ENCODE measurements around the gene SPEM1. TPM values are rescaled to one million over a fixed set of nuclear protein-coding genes. Genes with fewer than 3 reads are reported as not detected.

SPEM1 gene
- total and polyA plus RNA-seq, 2 of the 13 experiments (the other 11 are each of a cell fraction or from before 2014, with no cell fraction given) = not detected

GRCh38 chr17:7445619-7445968 lies 25.5 kb downstream of the SPEM1 start (continued):
- TF ChIP-seq GLI4 (CRISPR knock-in tag; IDR thresholded peaks at IDR 0.05; ENCODE audit: borderline replicate concordance) = no peak
- no peak for TF ChIP-seq ZNF318 (CRISPR knock-in tag; IDR thresholded peaks at IDR 0.05)
- no peak for TF ChIP-seq NFIC (IDR thresholded peaks at IDR 0.05; ENCODE audit: low read length)
- TF ChIP-seq TBX2 (CRISPR knock-in tag; IDR thresholded peaks at IDR 0.05; ENCODE audit: borderline replicate concordance) = no peak; the same call in 1 of the 2 replicates
- TF ChIP-seq TBX3 (IDR thresholded peaks at IDR 0.05; ENCODE audit: borderline replicate concordance) = no peak
- TF ChIP-seq ZNF576 (CRISPR knock-in tag; IDR thresholded peaks at IDR 0.05) = no peak
- TF ChIP-seq GRHL1 (CRISPR knock-in tag; conservative IDR thresholded peaks at IDR 0.05) = no peak
- TF ChIP-seq ETV5 (CRISPR knock-in tag; IDR thresholded peaks at IDR 0.05; ENCODE audit: borderline replicate concordance) = no peak
- no peak for TF ChIP-seq MZF1 (CRISPR knock-in tag; IDR thresholded peaks at IDR 0.05; ENCODE audit: borderline replicate concordance)
- TF ChIP-seq SMAD9 (CRISPR knock-in tag; IDR thresholded peaks at IDR 0.05) = no peak
- no peak for TF ChIP-seq MTERF4 (CRISPR knock-in tag; IDR thresholded peaks at IDR 0.05)
- no peak for TF ChIP-seq ZSCAN22 (CRISPR knock-in tag; IDR thresholded peaks at IDR 0.05)
- no peak for TF ChIP-seq ZNF354B (CRISPR knock-in tag; IDR thresholded peaks at IDR 0.05)
- no peak for TF ChIP-seq ZSCAN5A (CRISPR knock-in tag; IDR thresholded peaks at IDR 0.05; ENCODE audit: borderline replicate concordance)
- no peak for TF ChIP-seq NFKBIZ (CRISPR knock-in tag; IDR thresholded peaks at IDR 0.05)
- peak; percentile 21 for TF ChIP-seq YY1 (IDR thresholded peaks at IDR 0.05; ENCODE audit: insufficient read depth, insufficient replicate concordance, low read depth, low read length)
